ENCODE data around the gene GABBR1. TPM values are rescaled to one million over a fixed set of nuclear protein-coding genes. Genes with fewer than 3 reads are reported as not detected.

Gene GABBR1
- polyA plus RNA-seq, 1 of the 3 experiments (the other 2 are of a cell fraction), result 26.8 TPM

- DNase-seq, result no peak
- Histone ChIP-seq H3K79me2 (ENCODE audit: insufficient read depth) (no peaks in the 10 kb centered on the region), H3K36me3 (replicated peaks in 1 of 2; ENCODE audit: control insufficient read depth in 1 of 2, insufficient read depth in 2 of 2, low read length in 1 of 2) (peaks cover 0 to 4% of the 10 kb centered on the region in 2 experiments), H3K27ac (ENCODE audit: low read depth in 2 of 2, low read length in 1 of 2) (no peak overlapping the region), H3F3A (replicated peaks; ENCODE audit: insufficient read depth) (no peaks in the 10 kb centered on the region), H3K4me1 (ENCODE audit: control insufficient read depth in 1 of 2, insufficient read depth in 2 of 2, low read depth in 1 of 2, low read length in 1 of 2) (no peaks in the 10 kb centered on the region), H3K9ac (no peak overlapping the region), H3K4me2 (no peak overlapping the region), H4K20me1 (ENCODE audit: insufficient read depth) (no peaks in the 10 kb centered on the region), H3K9me2 (no peaks in the 10 kb centered on the region), H3K4me3 (ENCODE audit: low read depth in 2 of 2, low read length in 1 of 2) (no peak overlapping the region), H2AFZ (ENCODE audit: low read depth) (no peak overlapping the region), H3K27me3 (ENCODE audit: insufficient read depth) (peaks cover 42% of the 10 kb centered on the region; the same call in 1 of the 2 replicates), H3K9me3 (no peaks in the 10 kb centered on the region)
- CTCF ChIA-PET, result no interaction called here
- 2% methylated on average over 7 of the region's 7 CpGs for whole genome bisulfite sequencing (ENCODE audit: low lambda C conversion rate)
- no peak for TF ChIP-seq MEF2A (IDR thresholded peaks at IDR 0.05; ENCODE audit: borderline replicate concordance, low read depth)
- no peak for TF ChIP-seq MAX (IDR thresholded peaks at IDR 0.05; ENCODE audit: low read depth)
- no peak for TF ChIP-seq ELF1 (IDR thresholded peaks at IDR 0.05)
- no peak for TF ChIP-seq RXRA (IDR thresholded peaks at IDR 0.05; ENCODE audit: borderline replicate concordance, low read depth)
- TF ChIP-seq NFIC (IDR thresholded peaks at IDR 0.05; ENCODE audit: borderline replicate concordance), result no peak
- no peak for TF ChIP-seq CHD2 (IDR thresholded peaks at IDR 0.05; ENCODE audit: low read length, partially characterized antibody)
- POLR2A ChIA-PET, result no interaction called here
Observed at GRCh38 chr6:29524444-29525310, 108.3 kb downstream of the GABBR1 start.

GRCh38 chr6:29524044-29524443 lies 108.9 kb downstream of the GABBR1 start:
- DNase-seq, result no peak
- Histone ChIP-seq H3K9me3 (no peaks in the 10 kb centered on the region), H3K9ac (no peak overlapping the region), H3K36me3 (replicated peaks in 1 of 2; ENCODE audit: control insufficient read depth in 1 of 2, insufficient read depth in 2 of 2, low read length in 1 of 2) (peaks cover 0 to 4% of the 10 kb centered on the region in 2 experiments), H3K27ac (ENCODE audit: low read depth in 2 of 2, low read length in 1 of 2) (no peak overlapping the region), H3K27me3 (ENCODE audit: insufficient read depth) (peaks cover 45% of the 10 kb centered on the region; the same call in 1 of the 2 replicates), H3K9me2 (no peaks in the 10 kb centered on the region), H3K4me2 (no peak overlapping the region), H4K20me1 (ENCODE audit: insufficient read depth) (no peaks in the 10 kb centered on the region), H3K79me2 (ENCODE audit: insufficient read depth) (no peaks in the 10 kb centered on the region), H3K4me3 (ENCODE audit: low read depth in 2 of 2, low read length in 1 of 2) (no peak overlapping the region), H3K4me1 (ENCODE audit: control insufficient read depth in 1 of 2, insufficient read depth in 2 of 2, low read depth in 1 of 2, low read length in 1 of 2) (no peaks in the 10 kb centered on the region), H2AFZ (ENCODE audit: low read depth) (no peak overlapping the region), H3F3A (replicated peaks; ENCODE audit: insufficient read depth) (no peaks in the 10 kb centered on the region)
- 5% methylated on average over 2 of the region's 2 CpGs for WGBS (ENCODE audit: low lambda C conversion rate)
- POLR2A ChIA-PET, result no interaction called here
- CTCF ChIA-PET, result no interaction called here
- TF ChIP-seq EZH2phosphoT487 (IDR thresholded peaks at IDR 0.05; ENCODE audit: borderline replicate concordance, low read depth) (no peak), TEAD4 (IDR thresholded peaks at IDR 0.05; ENCODE audit: borderline replicate concordance, insufficient read depth) (no peak), EP300 (IDR thresholded peaks at IDR 0.05; ENCODE audit: borderline replicate concordance in 1 of 2, low read depth in 1 of 2, low read length in 1 of 2) (no peak)

GRCh38 chr6:29522227-29522626 lies 110.8 kb downstream of the GABBR1 start:
- H2AFZ ChIP-seq (ENCODE audit: low read depth), result no peak overlapping the region
- H3K79me2 ChIP-seq (ENCODE audit: insufficient read depth), result no peaks in the 10 kb centered on the region
- TF ChIP-seq YY1 (IDR thresholded peaks at IDR 0.05; ENCODE audit: low read depth) (no peak), JUND (IDR thresholded peaks at IDR 0.05) (no peak), MEF2A (IDR thresholded peaks at IDR 0.05; ENCODE audit: borderline replicate concordance, low read depth) (no peak), TEAD4 (IDR thresholded peaks at IDR 0.05; ENCODE audit: borderline replicate concordance, insufficient read depth) (no peak), EZH2phosphoT487 (IDR thresholded peaks at IDR 0.05; ENCODE audit: borderline replicate concordance, low read depth) (no peak)
- WGBS (ENCODE audit: low lambda C conversion rate), result 6% methylated on average over 2 of the region's 2 CpGs
- H3K9ac ChIP-seq, result no peak overlapping the region
- H3K27me3 ChIP-seq (ENCODE audit: insufficient read depth), result peaks cover 41% of the 10 kb centered on the region; the same call in 1 of the 2 replicates
- no peaks in the 10 kb centered on the region for H3K4me1 ChIP-seq (ENCODE audit: control insufficient read depth in 1 of 2, insufficient read depth in 2 of 2, low read depth in 1 of 2, low read length in 1 of 2)
- POLR2A ChIA-PET, result no interaction called here
- peaks cover 0 to 4% of the 10 kb centered on the region in 2 experiments for H3K36me3 ChIP-seq (replicated peaks in 1 of 2; ENCODE audit: control insufficient read depth in 1 of 2, insufficient read depth in 2 of 2, low read length in 1 of 2)
- CTCF ChIA-PET, result no interaction called here
- no peaks in the 10 kb centered on the region for H3K9me2 ChIP-seq
- no peaks in the 10 kb centered on the region for H3F3A ChIP-seq (replicated peaks; ENCODE audit: insufficient read depth)
- H3K9me3 ChIP-seq, result no peaks in the 10 kb centered on the region
- no peak overlapping the region for H3K27ac ChIP-seq (ENCODE audit: low read depth in 2 of 2, low read length in 1 of 2)
- H4K20me1 ChIP-seq (ENCODE audit: insufficient read depth), result no peaks in the 10 kb centered on the region
- no peak overlapping the region for H3K4me3 ChIP-seq (ENCODE audit: low read depth in 2 of 2, low read length in 1 of 2)
- DNase-seq, result no peak
- no peak overlapping the region for H3K4me2 ChIP-seq
